HUES6 (cell line): ENCODE results near the gene KCNS1.

Source experiments
- H3K27ac ChIP-seq: 2 replicates; pipeline ENCODE4 v1.7.0; 2013; ENCODE audit warnings: low read depth, mild to moderate bottlenecking, low read length, inconsistent platforms
- H3K27me3 ChIP-seq: 2 replicates; pipeline ENCODE4 v1.6.1; 2013; ENCODE audit warnings: low read length; ENCODE audit not compliant: control insufficient read depth, insufficient read depth
- H3K36me3 ChIP-seq: 2 replicates; pipeline ENCODE4 v1.6.1; 2013; ENCODE audit warnings: low read length; ENCODE audit not compliant: control insufficient read depth, insufficient read depth
- H3K4me1 ChIP-seq: 2 replicates; pipeline ENCODE4 v1.6.1; 2013; ENCODE audit warnings: low read length; ENCODE audit not compliant: control insufficient read depth, insufficient read depth
- H3K4me3 ChIP-seq: 2 replicates; pipeline ENCODE4 v1.5.1; 2013; ENCODE audit warnings: low read depth, low read length
- H3K9ac ChIP-seq: one replicate; pipeline ENCODE4 v1.6.1; 2013; ENCODE audit warnings: mild to moderate bottlenecking, low read length
- H3K9me3 ChIP-seq: 2 replicates; pipeline ENCODE4 v1.6.1; 2013; ENCODE audit warnings: low read depth, low read length; ENCODE audit not compliant: control insufficient read depth, insufficient read depth

Gene KCNS1

DNA sequence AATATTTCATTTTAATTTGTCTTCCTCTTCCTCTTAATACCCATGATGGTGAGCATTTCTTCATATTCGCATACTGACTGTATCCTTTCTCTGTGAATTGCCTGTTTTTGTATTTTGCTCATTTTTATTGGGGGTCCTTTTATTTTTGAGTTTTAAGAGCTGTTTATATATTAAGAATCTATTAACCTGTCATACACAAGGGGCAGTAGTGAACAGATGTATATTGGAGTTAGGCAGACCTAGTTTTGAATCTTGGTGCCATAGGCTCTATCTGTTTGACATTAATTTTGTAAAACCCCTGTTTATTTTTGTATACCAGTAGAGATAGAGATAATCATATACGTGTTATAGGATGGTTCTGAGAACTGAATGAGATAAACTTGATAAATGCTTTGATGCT lies 17.1 kb upstream of the KCNS1 start:
- Histone ChIP-seq H3K27ac (no peak overlapping the region), H3K9ac (no peak overlapping the region), H3K27me3 (no peaks in the 10 kb centered on the region)

DNA sequence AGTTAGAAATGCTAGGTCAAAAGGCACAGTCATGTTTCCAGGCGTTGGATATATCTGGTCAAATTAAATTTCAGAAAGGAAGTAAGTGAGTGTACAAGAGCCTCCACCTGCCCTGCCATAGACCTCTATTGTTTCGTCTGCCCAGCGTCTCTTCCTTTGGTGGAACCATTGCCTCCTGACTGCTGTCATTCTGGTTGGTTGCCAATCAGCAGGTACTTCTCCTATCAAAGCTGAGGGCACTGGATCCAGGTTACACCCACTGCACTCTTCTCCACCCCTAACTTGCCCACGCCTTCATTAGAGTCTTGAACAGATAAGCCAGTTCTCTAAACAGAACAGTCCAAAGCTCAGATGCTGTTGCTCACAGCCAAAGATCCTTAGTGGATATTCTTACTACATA lies 16.7 kb upstream of the KCNS1 start:
- H3K9me3 ChIP-seq, result no peaks in the 10 kb centered on the region
- H3K27ac ChIP-seq, result no peak overlapping the region
- no peaks in the 10 kb centered on the region for H3K36me3 ChIP-seq
- H3K27me3 ChIP-seq, result no peaks in the 10 kb centered on the region
- H3K9ac ChIP-seq, result no peak overlapping the region
- no peak overlapping the region for H3K4me3 ChIP-seq
- no peaks in the 10 kb centered on the region for H3K4me1 ChIP-seq

More for the DNA sequence above, 17.1 kb upstream of the KCNS1 start:
- no peaks in the 10 kb centered on the region for H3K36me3 ChIP-seq
- no peak overlapping the region for H3K4me3 ChIP-seq
- H3K9me3 ChIP-seq, result no peaks in the 10 kb centered on the region
- H3K4me1 ChIP-seq, result no peaks in the 10 kb centered on the region

GRCh38 chr20:45115829-45116228 lies 14.9 kb upstream of the KCNS1 start:
- H3K36me3 ChIP-seq, result no peaks in the 10 kb centered on the region
- no peaks in the 10 kb centered on the region for H3K9me3 ChIP-seq
- H3K9ac ChIP-seq, result no peak overlapping the region
- no peak overlapping the region for H3K27ac ChIP-seq
- no peak overlapping the region for H3K4me3 ChIP-seq
- no peaks in the 10 kb centered on the region for H3K27me3 ChIP-seq
- no peaks in the 10 kb centered on the region for H3K4me1 ChIP-seq

- Histone ChIP-seq H3K9me3 (no peaks in the 10 kb centered on the region), H3K27ac (no peak overlapping the region), H3K4me3 (no peak overlapping the region), H3K27me3 (no peaks in the 10 kb centered on the region), H3K36me3 (no peaks in the 10 kb centered on the region), H3K4me1 (no peaks in the 10 kb centered on the region), H3K9ac (no peak overlapping the region)
Observed at GRCh38 chr20:45115386-45115774, 14.5 kb upstream of the KCNS1 start.

- Histone ChIP-seq H3K27me3 (no peaks in the 10 kb centered on the region), H3K4me3 (no peak within 1 kb of the TSS), H3K9ac (no peak within 1 kb of the TSS), H3K9me3 (no peaks in the 10 kb centered on the region), H3K27ac (no peak within 1 kb of the TSS), H3K4me1 (no peaks in the 10 kb centered on the region), H3K36me3 (no peaks in the 10 kb centered on the region)
Observed at GRCh38 chr20:45114465-45115385, 13.8 kb upstream of the KCNS1 start, which contains the start of gene WFDC5. WFDC5 (minus strand) TSS chr20:45115174; CDS start chr20:45115083, 91 bp downstream.

GRCh38 chr20:45113865-45114264 lies 12.9 kb upstream of the KCNS1 start:
- Histone ChIP-seq H3K36me3 (no peaks in the 10 kb centered on the region), H3K4me3 (no peak overlapping the region)

DNA sequence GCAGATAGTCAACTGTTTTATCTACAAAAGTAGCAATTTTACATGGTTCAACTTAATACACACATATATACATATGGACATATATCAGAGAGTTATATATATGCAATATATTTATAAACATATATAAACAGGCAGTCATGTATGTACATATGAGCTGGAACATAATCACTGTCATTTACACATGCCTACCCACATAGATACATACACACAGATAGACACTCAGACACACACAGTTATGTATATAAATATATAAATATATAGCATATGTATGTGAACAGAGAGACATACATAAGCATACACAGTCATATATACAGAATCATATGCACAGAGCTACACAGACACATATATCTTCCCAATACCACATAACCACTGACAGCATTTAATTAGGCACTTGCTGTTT lies 11.8 kb upstream of the KCNS1 start:
- Histone ChIP-seq H3K9ac (no peak overlapping the region), H3K9me3 (no peaks in the 10 kb centered on the region), H3K27ac (no peak overlapping the region), H3K36me3 (no peaks in the 10 kb centered on the region), H3K4me1 (no peaks in the 10 kb centered on the region), H3K27me3 (no peaks in the 10 kb centered on the region), H3K4me3 (no peak overlapping the region)

More at GRCh38 chr20:45113865-45114264, 12.9 kb upstream of the KCNS1 start:
- H3K9me3 ChIP-seq, result no peaks in the 10 kb centered on the region
- no peak overlapping the region for H3K27ac ChIP-seq
- no peaks in the 10 kb centered on the region for H3K4me1 ChIP-seq
- H3K27me3 ChIP-seq, result no peaks in the 10 kb centered on the region
- H3K9ac ChIP-seq, result no peak overlapping the region

DNA sequence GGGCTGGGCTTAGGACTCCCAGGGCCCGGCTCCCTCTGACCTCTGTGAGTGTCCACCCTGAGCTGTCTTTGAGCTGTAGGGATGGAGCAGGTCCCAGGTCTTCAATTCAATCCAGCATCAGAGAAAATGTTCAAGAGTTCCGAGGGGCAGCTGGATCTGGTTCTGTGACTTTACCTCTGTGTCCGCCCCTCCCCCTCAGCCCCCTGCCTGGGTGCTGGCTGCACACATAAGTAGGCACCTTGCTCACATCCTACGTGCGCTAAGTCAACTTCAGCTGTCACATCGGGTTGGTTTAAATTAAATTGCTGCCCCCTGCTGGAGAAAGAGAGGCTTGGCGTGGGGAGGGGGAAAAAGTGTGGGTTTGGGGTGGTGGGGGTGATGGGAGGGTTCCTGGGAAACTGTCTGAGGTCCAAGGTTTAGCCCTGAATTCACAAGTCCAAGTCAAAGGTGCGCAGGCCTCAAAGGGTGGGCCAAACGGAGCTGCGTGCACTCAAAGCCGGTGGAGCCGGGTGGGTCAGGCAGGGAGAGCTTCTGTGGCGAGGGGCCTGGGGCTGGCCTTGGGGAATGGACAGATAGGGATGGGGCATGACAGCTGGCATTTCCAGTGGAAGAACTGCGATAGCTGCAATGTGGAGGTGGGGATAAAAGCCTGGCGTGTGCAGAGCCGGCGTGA lies 11.0 kb upstream of the KCNS1 start:
- Histone ChIP-seq H3K27ac (no peak overlapping the region), H3K4me1 (no peaks in the 10 kb centered on the region), H3K4me3 (no peak overlapping the region), H3K27me3 (no peaks in the 10 kb centered on the region), H3K36me3 (no peaks in the 10 kb centered on the region), H3K9ac (no peak overlapping the region), H3K9me3 (no peaks in the 10 kb centered on the region)

DNA sequence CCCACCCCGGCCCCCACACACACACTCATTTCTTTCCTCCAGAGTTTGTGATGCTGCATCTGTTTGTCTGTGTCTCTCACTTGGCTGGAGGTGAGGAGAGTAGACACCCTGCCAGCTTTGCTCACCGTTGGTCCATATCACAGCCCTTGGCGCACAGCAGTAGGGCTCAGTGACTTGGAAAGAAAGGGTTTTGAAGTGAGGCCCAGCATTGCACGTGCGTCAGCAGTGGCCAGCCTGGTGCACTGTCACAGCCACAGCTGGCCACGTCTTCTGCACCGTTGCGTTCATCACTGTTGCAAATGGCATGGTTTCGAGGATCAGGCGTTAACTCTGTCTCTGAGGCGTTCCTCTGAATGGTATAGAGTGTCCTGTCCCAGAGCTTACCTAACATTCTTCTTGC lies 10.4 kb upstream of the KCNS1 start:
- no peak overlapping the region for H3K9ac ChIP-seq
- H3K27me3 ChIP-seq, result no peaks in the 10 kb centered on the region
- no peak overlapping the region for H3K4me3 ChIP-seq
- H3K27ac ChIP-seq, result no peak overlapping the region
- no peaks in the 10 kb centered on the region for H3K9me3 ChIP-seq
- no peaks in the 10 kb centered on the region for H3K4me1 ChIP-seq
- H3K36me3 ChIP-seq, result no peaks in the 10 kb centered on the region

- H3K36me3 ChIP-seq, result no peaks in the 10 kb centered on the region
- no peak overlapping the region for H3K27ac ChIP-seq
- no peaks in the 10 kb centered on the region for H3K4me1 ChIP-seq
- no peaks in the 10 kb centered on the region for H3K27me3 ChIP-seq
- H3K9ac ChIP-seq, result no peak overlapping the region
- H3K4me3 ChIP-seq, result no peak overlapping the region
- no peaks in the 10 kb centered on the region for H3K9me3 ChIP-seq
Observed at GRCh38 chr20:45110301-45110700, 9.4 kb upstream of the KCNS1 start.

GRCh38 chr20:45109634-45110033 lies 8.7 kb upstream of the KCNS1 start:
- Histone ChIP-seq H3K9me3 (no peaks in the 10 kb centered on the region), H3K4me1 (no peaks in the 10 kb centered on the region)

More at GRCh38 chr20:45109634-45110033, 8.7 kb upstream of the KCNS1 start:
- no peaks in the 10 kb centered on the region for H3K27me3 ChIP-seq
- H3K9ac ChIP-seq, result no peak overlapping the region
- no peaks in the 10 kb centered on the region for H3K36me3 ChIP-seq
- H3K27ac ChIP-seq, result no peak overlapping the region
- H3K4me3 ChIP-seq, result no peak overlapping the region
